ENCODE measurements around the gene GOLGA8M.
"Not testable (repeated sequence)": the region's sequence is repeated elsewhere in the genome, so short reads cannot be mapped to it uniquely, and the experiment has no call there.

DNA sequence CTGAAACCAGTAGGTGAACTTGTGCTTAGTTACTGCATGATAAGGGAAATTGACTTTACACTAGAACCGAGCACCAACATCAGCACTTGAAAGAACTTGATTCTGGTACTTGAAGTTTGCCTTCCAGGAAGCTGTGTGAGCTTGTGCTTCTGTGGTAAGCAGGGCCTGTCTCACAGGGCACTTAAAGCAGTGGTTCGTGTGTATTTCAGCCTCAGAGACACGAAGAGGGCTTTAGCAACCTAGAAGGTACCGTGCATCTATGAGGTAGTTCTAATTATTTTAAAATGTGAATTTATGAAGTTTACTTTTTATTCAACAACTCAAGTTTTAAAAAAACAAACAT is 56.2 kb downstream of the GOLGA8M start:
- not testable (repeated sequence) for TF ChIP-seq CTCF, POLR2AphosphoS5 (IDR thresholded peaks at IDR 0.05)
